HUDEP-2 (cell line): Measurements from ENCODE around the gene DLG2.
"Not testable (repeated sequence)": the region's sequence is repeated elsewhere in the genome, so short reads cannot be mapped to it uniquely, and the experiment has no call there.

Experiments used
- DNase-seq, 76 experiments: peaks; one replicate each; lab custom pipeline; 2025; ENCODE audit not compliant: unreplicated experiment in 76 of 76; lab: John Stamatoyannopoulos, UW

Gene DLG2

DNA sequence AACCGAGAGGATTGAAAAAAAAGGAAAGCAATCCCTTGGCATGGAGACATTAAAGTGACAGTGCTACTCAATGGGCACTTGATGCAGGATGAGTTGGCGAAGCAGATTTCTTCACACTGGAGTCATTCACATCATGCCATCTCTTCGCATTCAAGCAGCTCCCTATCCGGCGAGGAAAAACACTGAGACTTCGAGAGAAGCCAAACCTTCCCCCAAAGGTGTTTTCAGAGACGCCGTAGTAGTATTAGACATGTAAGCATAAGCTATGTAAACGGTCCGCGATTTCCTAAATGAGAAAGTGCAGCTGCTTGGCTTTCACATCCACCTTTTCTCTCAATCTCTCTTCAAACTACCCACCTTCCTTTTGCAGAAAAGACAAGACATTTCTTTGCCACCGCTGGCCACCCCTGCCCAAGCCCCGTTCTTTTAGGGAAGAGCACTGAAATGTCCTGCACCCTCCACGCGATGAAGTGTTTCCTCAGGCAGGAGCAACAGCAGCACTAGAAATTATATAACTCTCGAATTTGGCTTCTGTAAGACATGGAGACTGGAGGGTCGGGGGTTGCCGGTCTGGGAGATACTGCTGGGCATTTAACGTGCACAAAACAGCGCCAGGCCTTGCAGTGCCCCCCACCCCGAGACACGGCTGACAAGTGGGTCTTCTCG, at the start of gene DLG2:
Gene DLG2 (minus strand): TSS at position 13 of the 666 bp plus-strand sequence.
- DNase-seq = peak in 1 of 76 experiments; percentile 25

GRCh38 chr11:85673393-85673792, 46.2 kb upstream of the DLG2 start:
- no peak for DNase-seq

DNA sequence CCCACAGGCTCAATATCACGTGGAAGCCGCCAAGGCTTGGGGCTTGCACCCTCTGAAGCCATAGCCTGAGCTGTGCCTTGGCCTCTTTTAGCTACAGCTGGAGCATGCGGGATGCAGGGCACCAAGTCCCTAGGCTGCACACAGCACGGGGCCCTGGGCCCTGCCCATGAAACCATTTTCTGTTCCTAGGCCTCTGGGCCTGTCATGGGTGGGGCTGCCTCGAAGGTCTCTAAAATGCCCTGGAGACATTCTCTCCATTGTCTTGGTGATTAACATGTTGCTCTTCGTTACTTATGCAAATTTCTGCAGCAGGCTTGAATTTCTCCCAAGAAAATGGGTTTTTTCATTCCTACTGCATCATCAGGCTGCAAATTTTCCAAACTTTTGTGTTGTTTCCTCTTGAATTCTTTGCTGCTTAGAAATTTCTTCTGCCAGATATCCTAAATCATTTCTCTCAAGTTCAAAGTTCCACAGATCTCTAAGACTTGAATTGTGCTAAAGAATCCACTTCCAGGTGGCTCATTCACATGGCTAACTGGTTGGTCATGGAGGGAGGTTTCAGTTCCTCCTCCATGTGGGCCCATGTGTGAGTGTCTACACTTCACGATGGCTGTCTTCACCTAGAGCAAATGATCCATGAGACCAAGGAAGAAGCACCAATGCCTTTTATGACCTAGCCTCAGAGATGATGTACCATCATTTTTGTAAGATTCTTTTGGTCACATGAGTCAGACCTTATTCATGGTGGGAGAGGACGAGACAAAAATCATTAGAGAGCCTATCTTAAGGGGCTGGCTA, 45.2 kb upstream of the DLG2 start:
- no peak for DNase-seq

- not testable (repeated sequence) for DNase-seq
Measured at GRCh38 chr11:85670949-85671663, 44.0 kb upstream of the DLG2 start.

DNA sequence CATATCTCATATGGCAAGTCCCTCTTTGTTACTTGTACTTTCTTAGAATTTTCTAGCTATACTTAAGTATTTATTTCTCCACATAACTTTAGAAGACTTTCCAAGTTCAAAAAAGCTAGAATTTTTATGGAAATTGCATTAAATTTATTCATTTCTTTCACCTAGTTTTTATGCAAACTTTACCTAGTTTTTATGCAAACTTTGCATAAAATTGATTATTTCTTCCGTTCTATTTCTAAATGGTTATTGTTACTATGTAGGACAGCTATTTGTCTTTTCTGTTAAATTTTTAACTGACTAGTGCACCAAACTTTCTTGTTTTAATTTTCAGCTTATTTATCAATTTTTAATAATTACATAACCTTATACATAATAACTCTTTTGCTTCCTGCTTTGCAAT, 41.0 kb upstream of the DLG2 start:
- no peak for DNase-seq

DNA sequence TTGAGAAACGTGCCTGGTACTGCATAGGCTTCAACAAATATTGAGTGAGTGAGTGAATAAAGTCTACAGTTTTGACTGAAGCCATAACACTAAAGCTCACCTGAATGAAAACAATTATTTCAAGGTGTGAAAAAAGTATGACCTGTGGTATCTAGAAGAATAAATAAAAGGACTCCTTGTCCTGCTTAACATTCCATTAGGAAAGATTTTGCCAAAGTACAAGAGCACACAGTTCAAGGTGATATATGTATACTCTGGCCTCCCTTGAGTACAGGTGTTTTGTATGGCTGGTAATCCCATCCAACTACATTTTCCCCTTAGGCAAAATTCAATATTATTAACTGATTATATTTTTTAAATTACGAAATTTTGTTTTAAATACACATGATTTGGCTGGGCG, 39.5 kb upstream of the DLG2 start:
- no peak for DNase-seq

DNA sequence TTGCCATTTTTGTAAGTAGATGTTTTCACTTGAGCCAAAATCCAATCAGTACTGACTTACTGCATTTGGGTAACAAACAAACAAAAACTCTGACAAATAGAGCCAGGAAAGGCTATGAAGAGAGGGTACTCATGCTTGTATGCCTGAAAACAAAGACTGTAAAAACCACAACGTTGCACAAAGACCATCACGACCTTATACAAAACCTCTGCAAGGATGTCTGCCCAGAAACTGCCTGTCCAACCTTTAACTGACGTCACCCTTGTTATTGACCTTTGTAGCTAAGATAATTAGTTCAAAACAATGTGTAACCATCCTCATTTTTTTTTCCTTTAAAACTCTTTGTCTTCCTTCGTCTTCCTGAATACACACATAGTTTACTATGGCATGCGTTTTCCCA, 38.6 kb upstream of the DLG2 start:
- no peak for DNase-seq

DNA sequence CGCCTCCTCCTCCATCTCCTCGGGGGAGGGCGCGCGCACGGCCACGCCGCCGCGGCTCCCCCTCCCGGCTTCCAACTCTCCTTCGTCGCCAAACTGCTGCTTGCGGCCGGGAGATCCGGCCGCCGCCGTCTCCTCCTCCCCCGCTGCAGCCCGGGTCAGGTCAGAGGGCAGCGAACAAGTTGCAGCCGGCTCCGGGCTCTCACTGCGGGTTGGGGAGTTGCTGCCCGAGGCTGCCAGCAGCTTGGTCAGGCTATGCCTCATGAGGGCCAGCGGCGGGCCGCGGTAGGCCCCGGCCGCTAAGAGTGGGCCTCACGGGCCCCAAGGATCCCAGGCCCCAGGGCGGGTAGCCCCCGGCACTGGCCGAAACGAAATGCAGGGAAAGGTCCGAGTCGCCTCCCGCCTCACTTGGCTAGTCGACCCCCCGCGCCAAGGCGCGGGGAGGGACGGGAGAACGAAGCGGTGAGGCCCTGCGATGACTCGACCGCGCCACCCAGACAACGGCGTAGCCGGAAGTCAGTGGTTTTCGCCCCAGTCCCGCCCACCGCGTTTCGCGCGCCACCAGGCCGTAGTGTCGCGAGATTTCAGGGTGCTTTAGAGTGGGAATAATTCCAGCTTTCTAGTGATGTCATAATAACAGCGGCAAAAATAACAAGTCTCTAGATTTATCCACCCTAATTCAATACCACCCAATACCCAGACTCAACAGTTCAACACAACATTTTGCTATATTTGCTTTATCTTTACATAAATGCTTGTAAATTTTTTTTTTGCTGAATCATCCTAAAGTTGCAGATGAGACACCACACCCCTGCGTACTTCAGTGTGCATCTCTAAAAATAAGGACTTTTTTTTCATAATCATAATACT, 37.7 kb upstream of the DLG2 start, which contains the start of gene CREBZF:
Gene CREBZF (minus strand): TSS at position 515 of the 867 bp plus-strand sequence. CDS start 254 bp downstream, at position 261.
- DNase-seq = peak in 75 of 76 experiments; percentile 28 to 94 (median 86)

DNA sequence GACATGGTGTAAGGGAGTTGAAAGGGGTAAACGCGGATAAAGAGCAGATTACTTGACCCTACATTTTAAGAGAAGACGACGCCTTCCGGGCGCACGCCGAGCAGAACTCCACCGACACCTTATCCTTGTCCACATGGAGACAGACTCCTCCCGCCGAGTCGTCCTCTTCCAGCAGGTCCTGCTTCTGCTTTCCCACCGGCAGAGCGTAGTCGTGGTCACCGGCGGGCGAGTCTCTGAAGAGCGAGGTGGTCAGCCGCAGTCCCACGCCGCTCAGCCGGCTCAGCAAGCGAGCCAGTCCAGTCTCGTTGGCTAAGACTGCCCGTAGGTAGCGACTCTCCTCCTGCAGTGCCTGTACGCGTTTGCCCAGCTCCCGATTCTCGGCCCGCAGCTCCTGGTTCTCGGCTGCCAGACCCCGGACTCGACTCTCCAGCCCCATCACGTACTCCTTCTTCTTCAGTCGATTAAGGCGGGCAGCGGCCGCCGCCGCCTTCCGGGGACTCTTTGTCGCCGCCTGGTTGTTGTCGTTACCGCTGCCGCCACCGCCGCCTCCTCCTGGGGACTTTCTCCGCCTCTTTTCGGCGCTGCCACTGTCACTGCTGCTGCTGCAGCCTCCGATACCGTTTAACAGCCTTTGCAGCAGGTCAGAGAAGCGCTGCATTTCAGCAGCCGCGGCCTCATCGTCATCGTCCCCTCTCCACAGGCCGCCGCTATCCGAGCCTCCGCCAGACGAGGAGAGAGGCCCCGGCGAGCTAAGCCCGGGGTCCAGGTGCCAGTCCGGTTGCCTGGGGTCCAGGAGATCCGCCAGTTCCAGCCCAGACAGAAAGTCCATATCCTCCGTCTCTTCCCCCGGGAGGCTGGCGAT, 36.8 kb upstream of the DLG2 start:
- DNase-seq = peak in 67 of 76 experiments; percentile 7 to 75 (median 57)

DNA sequence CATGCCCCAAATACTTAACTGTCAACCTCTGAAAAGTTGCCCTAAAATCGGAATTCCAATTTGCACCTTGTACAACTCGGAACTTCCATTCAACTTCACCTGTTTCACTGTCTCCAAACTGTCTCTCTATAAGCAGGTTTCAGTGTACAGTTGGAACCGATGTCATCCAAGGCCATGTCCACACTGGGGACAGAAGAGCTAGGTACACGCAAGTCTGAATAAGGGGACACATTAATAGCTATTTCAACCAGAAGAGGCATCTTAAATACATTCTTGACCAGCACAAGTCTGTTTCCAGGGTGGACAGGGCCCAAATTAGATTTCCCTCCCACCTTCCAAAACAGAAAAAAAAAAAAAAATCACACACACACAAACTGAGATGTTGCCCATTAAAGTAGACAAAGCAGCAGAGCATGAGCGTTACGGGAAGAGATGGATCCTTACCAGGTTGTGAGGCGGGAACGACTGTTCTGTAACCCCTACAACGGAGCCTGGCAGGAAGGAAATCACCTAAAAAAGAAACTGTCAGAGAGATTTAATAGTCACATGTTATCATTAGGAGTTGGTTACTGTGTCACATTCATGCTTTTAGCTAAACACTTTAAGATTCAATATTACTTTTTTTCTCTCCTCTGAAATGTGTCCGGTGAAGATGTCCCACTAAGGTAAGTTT, 36.1 kb upstream of the DLG2 start:
- peak in 1 of 76 experiments; percentile 2 for DNase-seq

GRCh38 chr11:85661972-85662664, 35.0 kb upstream of the DLG2 start:
- DNase-seq = no peak

DNA sequence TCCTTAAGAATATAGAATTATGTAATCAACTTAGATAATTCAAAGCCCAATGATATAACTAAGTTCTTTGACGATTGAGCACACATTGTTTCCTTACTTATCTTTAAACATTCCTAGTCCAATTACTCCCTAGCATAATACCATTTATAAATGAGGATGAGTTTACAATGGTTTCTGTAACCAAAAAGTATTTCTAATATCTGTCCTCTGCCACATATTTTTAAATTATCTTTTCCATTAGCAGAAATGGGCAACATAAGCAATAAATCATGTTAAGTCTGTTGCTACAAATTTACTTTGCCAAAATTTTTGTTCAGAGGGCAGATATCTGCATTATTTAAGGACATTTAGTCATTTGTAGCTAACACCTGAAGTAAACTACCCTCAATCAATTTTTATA, 31.0 kb upstream of the DLG2 start:
- DNase-seq = no peak

- DNase-seq = no peak
Measured at GRCh38 chr11:85656777-85657176, 29.6 kb upstream of the DLG2 start.

- not testable (repeated sequence) for DNase-seq
Measured at GRCh38 chr11:85654343-85654742, 27.2 kb upstream of the DLG2 start.

DNA sequence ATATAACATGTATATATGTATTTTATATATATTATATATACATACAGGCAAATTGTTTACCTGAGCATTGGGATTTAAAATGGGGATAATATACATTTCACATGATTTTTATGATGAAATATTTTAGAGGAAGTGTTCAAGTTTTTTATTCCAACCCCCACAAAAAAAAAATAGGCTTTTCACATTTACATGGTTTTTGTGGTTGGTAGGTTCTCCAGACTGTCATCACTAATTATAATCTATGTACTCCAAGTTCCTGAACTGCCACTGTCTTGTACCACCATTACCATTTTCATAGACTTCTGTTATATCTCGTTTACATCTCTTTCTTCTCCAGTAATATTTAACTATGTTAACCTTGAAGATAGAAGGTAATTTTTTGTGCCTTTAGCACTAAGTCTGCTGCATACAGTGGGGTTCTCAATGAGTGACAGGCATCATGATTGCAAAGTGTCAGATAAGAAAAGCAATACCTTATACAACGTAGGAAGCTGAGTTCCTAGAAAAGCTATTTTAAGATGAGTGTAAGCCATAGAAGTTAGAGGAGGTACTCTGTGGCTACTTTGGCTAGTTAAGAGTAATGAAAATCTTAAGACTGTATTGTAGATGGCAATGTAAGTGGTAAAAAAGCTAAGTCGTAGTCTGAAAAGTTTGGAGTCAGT, 25.8 kb upstream of the DLG2 start:
- no peak for DNase-seq

- DNase-seq = no peak
Measured at GRCh38 chr11:85651118-85651517, 24.0 kb upstream of the DLG2 start.

DNA sequence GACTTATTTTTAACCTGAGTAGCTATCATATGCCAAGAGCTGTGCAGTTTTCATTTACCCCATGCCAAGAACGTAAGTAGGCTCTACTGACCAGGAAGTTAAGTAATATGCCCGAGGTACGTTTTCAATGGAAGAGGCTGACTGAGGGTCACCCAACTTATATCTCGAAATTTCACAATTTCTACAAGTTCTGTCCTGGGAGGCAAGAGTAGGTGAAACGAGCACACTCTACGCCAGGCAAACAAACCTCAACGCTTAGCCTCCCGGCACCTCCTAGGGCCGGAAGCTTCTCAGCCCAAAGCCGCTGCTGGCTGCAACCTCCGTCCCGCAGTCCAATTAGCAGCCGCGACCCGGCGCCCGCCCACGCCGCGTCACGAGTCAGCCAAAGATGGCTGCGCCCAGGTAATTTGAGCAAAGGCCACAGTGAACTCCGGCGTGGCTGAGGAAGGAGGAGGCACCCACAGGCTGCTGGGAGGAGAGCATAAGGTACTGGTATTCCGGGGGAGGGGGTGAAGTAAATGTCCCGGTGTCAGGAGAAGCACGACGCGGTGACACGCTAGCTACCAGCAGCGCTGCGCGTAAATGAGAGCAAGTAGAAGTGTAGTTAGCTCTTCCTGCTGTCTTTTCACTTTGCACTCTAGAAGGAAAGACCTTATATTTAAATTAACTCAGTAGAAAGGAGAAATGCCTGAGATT, 20.6 kb upstream of the DLG2 start, which contains the start of gene TMEM126A:
Gene TMEM126A (plus strand): TSS at position 364 of the 696 bp plus-strand sequence. CDS start 2,289 bp downstream, outside the sequence.
- peak in 74 of 76 experiments; percentile 16 to 88 (median 75) for DNase-seq
